ENCODE measurements around the gene ATF4. TPM values are rescaled to one million over a fixed set of nuclear protein-coding genes. Genes with fewer than 3 reads are reported as not detected.

The ATF4 gene
- total RNA-seq, 1 donor from 2014 or later, result 207 TPM

DNA sequence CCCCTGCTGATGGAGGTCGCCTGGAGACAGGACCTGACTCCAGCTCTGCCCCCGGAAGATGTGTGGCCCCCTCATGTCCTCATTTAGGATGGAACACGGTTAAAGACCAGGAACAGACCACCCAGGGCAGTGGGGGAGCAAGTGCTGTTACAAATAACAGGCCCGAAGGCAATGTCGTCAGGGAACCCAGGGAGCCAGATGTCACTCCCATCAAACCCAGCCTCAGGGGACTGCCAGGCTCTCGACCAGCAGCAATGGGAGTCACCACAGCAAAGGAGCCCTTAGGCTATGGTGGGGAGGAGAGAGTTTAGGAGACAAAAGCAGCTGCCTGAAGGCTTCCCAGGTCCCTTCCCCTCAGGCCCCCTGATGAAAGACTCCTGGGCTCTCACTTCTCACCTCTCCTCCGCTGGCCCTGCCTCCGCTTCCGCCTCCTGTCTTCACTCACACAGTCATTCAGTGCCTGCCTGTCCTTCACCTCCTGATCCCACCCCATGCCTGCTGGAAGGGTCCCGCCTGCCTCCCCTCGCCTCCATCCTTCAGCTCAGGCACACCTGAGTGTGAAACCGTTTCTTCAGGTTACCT is 7.8 kb downstream of the ATF4 start:
- no peak for DNase-seq (ENCODE audit: extremely low read depth, low read depth, low spot score)

DNA sequence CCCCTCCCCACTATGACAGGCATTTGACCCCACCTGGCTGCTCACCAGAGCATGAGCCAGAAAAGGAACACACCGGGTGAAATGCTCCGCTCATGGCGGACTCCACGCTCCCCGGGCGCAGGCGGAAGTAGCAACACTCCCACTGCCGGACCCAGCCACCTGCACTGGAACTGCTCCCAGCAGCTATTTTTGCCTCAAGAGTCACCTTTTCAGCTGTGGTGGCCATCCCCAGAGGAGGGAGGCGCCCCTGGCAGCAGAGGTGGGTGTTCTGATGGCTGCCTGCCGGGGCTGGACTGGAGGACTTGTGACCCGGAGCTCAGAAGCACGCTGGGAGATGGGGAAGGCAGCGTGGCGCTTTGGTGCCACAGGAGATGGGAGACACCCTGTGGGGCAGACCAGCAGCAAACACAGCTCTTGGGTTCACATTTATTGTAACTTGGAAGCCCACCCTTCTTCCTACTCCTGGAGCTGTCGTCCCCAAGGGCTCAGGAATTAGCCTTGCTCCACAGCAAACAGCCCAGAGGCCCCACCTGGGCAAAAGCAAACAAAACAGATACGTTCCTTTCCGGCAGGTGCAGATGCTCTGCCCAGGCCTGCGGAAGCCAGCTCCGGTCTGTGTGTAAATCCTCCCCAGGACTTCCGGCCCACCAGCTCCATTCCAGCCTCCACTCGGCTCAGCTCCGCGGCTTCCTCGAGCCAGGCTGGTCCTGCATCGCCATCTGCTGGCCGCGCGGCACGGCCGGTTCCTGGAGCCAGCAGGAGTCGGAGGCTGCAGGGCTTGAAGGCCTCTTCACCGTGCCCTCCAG is 8.5 kb downstream of the ATF4 start:
- DNase-seq (ENCODE audit: extremely low read depth, low read depth, low spot score), result peak; percentile 72

DNA sequence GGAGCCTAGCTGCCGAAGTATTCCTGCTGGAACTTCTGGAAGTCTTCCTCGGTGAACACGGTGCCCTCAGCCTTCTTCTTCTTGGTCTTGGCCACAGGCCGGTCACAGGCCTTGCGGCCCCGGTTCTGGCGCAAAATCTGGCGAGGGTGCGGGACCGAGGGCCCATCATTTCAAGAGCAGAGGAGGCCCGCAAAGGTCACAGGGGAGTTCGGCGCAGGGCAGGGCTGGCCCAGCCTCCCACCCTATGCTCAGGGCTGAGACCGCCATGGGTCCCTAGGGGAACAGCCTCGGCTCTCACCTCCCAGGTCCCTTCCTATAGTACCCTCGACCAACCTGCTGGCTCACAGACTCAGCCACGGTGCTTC is 9.1 kb downstream of the ATF4 start:
- DNase-seq (ENCODE audit: extremely low read depth, low read depth, low spot score), result no peak

DNA sequence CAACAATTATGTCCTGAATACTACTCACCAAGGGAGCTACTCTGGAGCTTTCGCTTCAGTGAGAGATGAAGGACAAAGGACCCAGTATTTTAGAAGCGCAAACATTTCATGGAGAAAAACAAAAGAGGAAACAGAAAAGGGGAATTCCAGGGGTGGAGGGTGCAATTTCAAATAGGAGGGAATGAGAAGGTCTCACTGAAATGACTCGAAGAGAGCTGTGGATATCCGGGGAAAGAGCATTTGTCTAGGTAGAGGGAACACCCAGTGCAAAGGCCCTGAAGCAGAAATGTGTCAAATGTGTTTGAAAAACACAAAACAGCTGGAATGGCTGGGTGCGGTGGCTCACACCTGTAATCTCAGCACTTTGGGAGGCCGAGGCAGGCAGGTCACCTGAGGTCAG is 9.8 kb downstream of the ATF4 start:
- DNase-seq (ENCODE audit: extremely low read depth, low read depth, low spot score), result no peak

DNA sequence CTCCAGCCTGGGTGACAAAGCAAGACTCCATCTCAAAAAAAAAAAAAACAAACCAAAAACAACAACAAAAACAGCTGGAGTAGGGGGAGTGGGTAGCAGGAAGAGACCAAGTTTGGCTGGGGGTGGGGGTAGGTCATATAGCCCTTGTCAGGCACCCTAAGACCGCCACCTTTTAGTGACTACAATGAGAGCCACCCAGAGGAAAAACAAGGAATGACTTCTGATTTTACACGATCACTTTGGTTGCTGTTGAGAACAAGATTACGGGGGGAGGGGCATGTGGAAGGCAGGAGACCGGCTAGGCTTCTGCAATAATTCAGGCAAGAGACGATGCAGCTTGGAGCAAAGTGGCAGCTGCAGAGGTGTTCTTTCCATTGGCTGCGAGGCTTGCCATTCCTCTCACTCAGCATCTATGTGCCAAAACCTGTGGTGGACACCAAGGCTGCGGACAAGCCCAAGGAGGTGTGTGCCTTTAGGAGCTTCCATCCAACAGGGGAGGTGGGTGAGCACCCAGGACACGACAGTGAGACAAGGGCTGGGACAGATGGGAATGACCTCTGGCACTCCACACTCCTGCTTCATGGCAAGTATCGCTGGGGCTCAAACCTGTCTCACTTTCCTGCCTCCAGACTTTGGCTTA is 10.4 kb downstream of the ATF4 start:
- no peak for DNase-seq (ENCODE audit: extremely low read depth, low read depth, low spot score)

DNA sequence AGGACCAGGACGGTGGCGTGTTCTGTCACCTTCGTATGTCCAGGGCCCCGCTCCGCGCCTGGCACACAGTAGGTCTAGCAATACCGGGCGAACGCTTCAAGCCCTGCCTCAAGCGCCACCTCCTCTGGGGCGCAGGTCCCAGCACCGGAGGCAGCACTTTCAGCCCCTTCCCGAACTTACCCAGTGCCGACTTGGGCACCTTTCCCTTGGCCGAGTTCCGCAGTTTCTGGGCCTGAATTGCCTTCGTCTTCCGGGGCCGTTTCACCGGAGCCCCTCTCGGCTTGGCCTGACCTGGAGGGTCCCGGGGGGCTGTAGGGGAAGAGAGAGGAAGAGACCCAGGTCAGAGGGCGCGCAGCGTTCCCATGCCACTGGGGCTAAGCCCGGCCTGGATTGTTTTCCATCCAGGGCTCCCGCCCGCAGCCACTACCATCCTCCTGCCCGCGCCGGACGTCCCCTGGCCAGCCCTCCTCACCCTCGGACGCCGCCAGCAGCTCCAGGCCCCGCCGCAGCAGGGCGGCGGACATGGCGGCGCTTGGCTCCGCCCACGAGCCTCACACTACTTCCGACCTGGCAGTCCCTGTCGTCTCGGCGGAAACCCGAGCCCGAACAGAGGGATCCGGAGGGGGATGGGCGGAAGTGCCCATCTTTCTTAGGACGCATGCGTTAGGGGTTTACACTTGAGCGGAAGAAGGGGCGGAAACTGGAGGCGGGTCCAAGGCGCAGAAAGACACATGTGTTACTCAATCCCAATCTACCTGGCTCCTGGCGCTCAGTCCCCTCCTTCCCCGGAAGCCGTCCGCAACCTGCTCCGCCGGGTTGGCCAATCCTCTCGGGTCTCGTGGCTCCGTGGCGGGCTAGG is 12.1 kb downstream of the ATF4 start, which contains the start of gene RPS19BP1:
TSS of gene RPS19BP1 (minus strand) at position 534 of the 859 bp plus-strand sequence. CDS start at position 524, 10 bp downstream.
- DNase-seq (ENCODE audit: extremely low read depth, low read depth, low spot score), result peak; percentile 90

DNA sequence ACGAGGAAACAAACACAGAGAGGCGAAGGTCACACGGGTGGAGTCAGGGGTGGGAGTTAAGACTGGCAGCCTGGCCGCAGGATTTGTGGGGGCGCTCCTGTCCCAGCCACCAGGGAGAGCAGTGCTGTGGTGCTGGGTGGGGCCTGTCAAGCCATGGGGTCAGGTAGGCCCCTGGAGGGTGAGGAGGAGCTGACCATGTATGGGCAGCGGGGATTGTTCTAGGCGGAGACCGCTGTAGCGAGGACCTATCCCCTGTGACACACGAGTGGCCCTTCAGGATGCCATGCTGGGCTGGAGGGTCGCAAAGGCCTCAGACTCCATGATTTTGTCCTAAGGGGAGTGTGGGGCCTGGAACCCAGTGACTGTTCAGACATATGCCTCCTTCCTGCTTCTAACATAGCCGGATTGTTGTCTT is 13.7 kb downstream of the ATF4 start:
- DNase-seq (ENCODE audit: extremely low read depth, low read depth, low spot score), result no peak

DNA sequence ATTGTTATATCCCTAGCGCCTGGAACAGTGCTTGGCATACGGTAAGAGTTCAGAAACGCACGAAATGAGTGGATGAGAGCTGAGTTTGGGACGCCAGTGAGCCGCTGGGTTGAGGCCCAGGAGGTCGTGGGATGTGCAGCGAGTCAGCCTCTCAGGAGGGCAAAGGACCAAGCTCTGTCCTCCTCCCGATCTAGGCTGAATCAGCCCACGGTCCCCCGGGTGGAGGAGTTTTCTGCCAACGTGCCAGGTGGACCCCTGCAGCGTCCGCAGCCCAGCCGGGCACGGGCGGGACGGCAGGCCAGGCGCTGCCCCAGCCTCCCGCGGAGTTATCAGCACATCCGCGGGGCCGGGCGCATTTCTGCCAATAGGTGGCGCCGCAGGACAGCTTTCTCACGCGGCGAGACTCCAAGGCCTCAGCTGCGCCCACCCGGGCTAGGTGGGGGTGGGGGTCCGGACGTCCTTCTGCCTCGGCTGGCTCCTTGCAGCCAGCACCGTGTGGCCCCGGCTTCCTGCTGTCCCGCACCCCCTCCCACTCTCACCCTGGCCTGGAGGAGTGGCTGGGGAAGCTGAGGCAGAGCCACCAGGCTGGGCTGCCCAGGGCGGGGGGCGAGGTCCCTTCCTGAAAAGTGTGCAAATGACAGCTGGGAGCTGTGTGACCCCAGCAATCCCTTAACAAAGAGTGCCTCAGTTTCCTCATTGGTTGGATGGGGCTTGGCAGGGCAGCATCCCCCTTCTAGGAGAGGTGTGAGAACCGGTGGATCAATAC is 14.4 kb downstream of the ATF4 start:
- no peak for DNase-seq (ENCODE audit: extremely low read depth, low read depth, low spot score)

DNA sequence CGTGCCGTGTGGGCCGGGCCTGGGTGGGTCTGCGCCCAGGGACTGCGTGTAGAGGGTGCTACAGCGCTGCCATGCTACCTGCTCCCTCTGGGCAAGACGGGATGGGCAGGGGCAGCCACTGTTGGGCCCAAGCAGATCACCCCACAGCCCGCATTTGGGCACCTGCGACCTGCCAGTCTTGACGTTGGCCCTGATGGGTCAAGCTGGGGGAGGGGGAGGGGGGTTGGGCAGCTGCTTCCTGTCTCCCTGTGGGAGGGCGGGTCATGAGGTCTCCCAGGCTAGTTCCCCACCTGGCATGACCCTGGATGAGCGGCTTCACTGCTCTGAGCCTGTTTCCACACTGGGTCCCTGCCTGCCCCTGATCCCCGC is 15.0 kb downstream of the ATF4 start:
- DNase-seq (ENCODE audit: extremely low read depth, low read depth, low spot score), result no peak

DNA sequence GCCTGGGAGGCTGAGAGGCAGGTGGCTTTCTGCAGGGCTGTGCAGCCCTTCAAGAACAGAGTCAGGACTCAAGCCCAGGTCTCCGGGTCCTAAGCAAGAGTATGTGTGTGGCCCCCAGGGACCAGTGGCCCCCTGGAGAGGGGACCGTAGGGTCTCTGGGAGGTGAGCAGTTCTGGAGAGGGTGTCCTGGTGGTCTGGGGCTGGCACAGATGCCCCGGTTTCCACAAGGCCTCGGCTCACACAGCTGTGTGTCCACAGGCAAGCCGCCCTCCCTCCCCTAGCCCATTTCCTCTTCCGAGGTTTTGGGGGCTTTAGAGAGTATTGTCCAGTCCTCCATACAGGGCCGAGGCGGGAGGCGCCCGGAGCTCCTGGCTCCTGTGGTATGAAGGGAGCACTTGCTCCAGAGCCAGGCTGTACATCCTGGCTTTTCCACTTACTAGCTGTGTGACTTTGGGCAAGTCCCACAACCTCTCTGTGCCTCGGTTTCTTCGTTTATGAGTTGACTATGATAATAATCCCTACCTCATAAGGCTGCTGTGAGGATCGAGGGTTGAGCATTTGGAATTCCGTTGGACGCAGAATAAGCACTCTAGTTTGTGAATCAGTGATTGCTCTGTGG is 15.6 kb downstream of the ATF4 start:
- DNase-seq (ENCODE audit: extremely low read depth, low read depth, low spot score), result no peak

DNA sequence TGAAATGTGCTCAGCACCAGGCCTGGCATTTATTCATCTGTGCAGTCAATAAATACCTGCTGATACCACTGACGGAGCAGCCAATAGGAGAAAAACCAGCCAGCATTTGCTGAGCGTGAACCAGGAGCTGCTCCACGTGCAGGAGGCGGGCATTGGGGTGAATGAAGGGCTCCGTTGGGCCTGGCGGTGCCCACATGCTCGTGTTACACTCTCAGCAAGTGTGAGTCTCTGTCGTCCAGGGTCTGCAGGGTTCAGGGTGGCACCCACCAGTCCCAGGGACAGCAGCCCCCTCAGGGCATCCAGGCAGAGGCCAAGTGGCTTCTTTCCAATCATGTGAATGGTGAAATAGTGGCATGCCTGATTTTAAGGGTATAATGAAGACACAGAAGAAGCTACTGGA is 16.3 kb downstream of the ATF4 start:
- DNase-seq (ENCODE audit: extremely low read depth, low read depth, low spot score), result no peak

DNA sequence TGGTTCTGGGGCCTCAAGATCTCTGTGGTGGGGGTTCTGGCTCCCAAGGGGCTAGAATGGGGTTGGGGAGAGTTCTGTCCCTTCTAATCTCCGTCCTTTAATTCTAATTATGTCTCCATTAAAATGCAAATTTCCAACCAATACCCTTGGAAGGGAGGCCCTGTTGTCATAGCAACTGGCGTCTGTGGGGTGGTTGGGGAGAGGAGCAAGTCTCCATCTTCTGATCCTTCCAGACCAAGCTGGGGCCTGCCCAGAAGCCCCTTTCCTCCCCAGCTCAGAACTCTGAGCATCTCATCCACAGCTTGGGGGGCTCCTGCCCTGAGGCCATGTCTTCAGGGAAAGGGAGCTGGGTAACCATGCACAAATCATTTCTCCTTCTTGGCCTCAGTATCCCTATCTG is 17.6 kb downstream of the ATF4 start:
- DNase-seq (ENCODE audit: extremely low read depth, low read depth, low spot score), result no peak

DNA sequence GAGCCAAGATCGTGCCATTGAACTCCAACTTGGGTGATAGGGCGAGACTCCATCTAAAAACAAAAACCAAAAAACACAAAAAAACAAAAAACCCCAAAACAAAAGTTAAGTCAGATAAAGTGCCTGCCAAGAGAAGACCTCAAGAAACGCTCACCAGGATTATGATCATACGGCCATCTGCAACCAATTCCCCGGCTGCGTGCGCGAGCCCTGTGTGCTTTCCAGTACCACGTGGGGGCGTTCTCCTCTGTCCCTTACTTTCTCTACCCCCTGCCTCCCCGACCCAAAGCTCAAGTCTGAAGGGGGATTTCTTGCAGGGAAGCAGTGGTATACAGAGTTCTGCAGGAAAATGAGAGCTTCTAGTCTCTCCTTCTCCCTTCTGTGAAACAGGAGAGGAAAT is 22.7 kb downstream of the ATF4 start:
- DNase-seq (ENCODE audit: extremely low read depth, low read depth, low spot score), result no peak

DNA sequence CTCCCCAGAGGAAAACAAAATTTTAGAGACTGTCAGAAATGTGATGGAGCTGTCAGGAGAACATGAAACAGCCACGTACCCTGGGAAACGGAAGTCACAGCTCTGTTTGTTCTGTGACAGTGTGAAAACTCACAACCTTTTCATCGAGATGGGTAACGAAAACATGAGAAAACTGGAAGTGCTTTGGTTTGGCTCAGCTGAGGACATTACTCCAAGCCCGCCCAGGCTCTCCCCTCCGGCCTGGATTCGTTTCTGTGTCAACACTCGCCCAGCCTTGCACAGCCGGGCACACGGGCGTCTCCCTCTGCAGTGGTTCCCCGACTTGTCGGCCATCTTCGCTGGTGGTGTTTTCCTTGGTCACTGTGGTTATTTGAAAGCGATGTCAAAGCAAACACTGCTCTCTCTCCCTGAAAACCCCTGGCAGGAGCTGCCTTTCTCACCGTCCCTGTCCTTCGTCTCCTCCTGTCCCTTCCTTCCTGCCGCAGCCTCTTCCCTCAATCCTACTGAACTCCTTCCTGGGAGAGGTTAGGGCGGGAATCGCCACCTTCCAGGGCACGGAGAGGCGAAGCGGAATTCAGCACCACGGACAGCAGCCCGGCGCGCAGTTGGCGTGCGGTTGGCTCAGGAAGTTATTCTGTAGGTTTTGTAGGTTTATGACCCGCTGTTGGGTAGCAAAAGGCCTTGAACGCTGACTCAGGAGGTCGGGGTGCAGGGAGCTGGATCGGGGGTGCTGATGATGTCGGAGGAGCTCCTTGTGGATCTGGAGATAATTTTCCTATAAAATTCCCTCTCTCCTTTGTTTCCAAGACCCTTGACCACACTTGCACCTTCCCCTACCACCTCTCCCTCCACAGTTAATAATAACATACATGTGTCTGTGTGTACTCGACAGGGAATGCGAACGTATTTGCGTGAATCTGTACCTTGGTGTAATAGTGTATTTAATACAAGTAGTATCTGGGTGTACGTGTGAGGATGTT is 25.3 kb downstream of the ATF4 start:
- no peak for DNase-seq (ENCODE audit: extremely low read depth, low read depth, low spot score)

DNA sequence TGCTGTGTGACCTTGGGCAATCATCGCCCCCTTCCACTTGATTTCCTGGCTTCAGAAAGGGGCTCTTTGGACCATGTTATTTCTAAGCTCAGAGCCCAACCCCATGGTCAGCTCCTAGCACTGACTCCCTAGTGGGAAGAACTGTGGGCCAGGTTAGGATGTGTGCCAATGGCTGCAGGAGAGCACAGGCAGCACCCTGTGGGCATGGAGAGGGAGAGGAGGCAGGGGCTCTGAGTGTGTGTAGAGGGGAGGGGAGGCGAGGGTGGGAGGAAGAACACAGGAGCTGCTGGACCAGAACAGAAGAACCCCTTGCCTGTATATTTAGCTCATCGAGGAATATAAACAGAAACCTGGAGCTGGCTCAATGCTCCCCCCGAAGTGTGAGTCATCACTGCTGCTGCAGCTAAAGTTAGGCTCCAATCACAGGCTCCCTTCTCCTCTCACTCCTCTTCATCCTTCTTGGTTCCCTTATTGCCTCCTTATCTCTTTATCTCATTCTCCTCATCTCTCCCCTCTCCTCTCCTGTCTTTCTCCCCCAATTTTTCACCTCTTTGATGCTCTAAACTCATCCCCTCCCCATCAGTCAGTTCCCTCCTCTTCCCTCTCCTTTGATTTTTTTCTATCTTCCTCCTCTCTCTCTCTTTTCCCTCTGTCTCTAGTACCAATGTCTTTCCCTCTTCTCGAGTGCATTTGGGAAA is 26.7 kb downstream of the ATF4 start:
- no peak for DNase-seq (ENCODE audit: extremely low read depth, low read depth, low spot score)

DNA sequence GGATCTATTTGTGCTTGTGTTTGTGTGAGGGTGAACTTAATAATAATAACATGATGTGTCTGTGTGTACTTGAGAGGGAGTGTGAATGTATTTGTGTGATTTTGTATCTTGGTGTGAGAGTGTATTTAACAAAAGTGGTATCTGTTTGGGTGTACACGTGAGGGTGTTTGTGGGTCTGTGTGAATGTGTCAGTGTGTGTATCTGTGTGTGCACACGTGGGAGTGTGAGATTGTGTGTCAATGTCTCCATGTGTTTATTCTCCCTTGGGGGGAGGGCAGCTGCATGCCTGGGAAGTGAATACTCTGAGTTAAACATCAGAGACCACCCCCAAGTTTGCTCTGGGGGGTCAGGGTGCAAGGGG is 27.2 kb downstream of the ATF4 start:
- DNase-seq (ENCODE audit: extremely low read depth, low read depth, low spot score), result no peak

DNA sequence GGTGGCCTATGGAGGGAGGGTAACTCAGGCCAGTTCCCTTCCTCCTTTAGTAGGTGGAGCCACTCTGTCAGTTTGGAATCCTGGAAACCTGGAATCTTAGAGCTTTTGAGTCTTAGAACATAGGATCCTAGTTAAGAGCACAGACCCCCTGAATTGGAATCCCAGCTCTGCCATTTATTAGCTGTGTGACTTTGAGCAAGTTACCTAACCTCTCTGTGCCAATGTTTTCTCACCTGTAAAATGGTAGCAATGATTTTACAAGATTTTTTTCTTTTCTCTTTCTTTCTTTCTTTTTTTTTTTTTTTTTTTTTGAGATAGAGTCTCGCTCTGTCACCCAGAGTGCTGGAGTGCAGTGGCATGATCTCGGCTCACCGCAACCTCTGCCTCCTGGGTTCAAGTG is 33.1 kb downstream of the ATF4 start:
- no peak for DNase-seq (ENCODE audit: extremely low read depth, low read depth, low spot score)

DNA sequence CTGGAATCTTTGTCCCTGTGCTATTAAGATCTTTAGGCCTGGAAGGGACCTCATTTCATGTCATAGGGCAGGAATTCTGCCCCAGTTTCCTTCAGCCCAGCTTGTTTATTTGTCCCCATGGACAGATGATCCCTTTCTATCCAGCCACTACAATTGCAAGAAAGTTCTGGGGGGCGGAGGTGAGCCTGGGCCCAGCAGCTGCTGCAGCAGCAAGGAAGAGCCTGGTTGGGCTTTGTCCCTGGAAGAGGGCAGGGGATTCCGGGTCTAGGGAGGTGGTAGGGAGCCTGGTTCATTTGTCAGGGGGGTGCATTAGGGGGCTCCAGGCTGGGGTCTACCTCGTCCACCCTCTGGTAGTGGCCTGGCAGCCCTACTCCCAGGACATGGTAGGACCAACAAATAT is 33.8 kb downstream of the ATF4 start:
- DNase-seq (ENCODE audit: extremely low read depth, low read depth, low spot score), result no peak
